Ecto neural progenitor cell (in vitro differentiated cells): ENCODE data around the gene EPC2.

Experiments used
- DNase-seq: peaks from one replicate; pipeline ENCODE4 v3.0.0-alpha.2; 2018; ENCODE audit warnings: low spot score

Gene EPC2

GRCh38 chr2:148810081-148810480 lies 165.5 kb downstream of the EPC2 start:
- DNase-seq = no peak

GRCh38 chr2:148812306-148812705 lies 167.8 kb downstream of the EPC2 start:
- no peak for DNase-seq

DNA sequence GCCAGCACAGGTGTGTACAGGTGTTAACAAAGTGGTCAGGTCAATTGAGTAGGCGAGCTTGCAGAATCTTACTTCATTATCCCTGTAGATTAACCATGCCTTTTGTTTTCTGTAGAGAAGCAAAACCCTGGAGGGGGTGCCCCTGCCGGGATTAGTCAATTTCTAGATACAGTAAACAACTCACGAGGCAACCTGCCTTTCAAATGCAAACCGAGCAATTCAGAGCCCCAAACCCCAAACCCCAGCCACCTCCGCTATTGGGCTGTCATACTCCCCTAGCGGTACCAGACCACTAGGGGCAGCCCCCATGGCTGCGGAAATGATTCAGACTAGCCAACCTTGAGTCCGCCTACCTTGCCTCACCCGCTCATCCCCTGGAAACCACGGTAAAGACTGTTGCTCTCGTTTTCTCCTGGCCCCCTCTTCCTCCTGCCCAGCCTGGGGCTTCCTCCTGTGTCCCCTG lies 169.1 kb downstream of the EPC2 start:
- peak; percentile 61 for DNase-seq

- no peak for DNase-seq
Measured at GRCh38 chr2:148814143-148814859, 169.8 kb downstream of the EPC2 start.

GRCh38 chr2:148814860-148815419 lies 170.4 kb downstream of the EPC2 start:
- DNase-seq = no peak

- DNase-seq = no peak
Measured at GRCh38 chr2:148816176-148816575, 171.6 kb downstream of the EPC2 start.

DNA sequence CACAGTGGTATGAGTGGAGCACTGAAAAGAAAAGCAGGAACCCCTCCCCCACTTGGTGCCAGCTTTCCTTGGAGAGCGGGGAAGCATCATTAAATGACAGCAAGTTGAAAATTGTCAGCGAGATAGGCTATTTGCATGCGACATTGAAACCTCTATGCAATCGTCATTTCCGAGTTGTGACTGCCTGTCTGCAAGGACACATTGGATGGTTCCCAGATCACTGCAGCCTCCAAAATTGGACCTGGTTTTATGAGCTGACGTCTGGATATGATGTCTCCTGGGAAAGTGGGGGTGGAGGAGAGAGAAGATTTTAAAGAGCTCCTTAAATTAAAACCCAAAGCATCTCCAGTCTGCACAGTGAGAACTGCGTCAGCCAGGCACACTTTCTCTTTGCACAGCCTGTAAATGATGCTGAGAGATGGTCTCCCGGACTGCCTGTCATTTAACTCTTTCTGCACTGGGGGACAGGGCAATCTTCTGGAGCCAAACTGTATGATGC lies 172.7 kb downstream of the EPC2 start:
- DNase-seq = no peak

GRCh38 chr2:148819019-148819585 lies 174.6 kb downstream of the EPC2 start:
- DNase-seq = no peak

- no peak for DNase-seq
Measured at GRCh38 chr2:148824190-148824589, 179.6 kb downstream of the EPC2 start.

DNA sequence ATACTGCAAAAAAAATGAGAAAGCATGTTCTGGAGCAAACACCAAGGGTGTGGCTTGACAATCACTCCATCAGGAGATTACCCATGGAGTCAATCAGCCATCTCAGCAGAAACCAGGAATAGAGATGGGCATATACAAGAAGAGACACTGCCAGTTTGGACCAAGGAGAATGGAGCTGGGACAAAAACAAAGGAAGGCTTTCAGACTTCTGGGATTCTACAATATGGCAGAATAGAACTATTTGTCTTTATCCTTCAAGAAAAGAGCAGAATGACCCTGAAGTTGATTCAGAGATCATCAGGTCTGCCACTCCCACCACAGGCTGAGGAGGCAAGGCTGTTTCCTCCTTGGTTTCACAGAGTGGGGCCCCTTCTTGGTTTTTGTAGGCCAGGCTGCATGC lies 182.2 kb downstream of the EPC2 start:
- no peak for DNase-seq

GRCh38 chr2:148828941-148829340 lies 184.4 kb downstream of the EPC2 start:
- DNase-seq = no peak

- no peak for DNase-seq
Measured at GRCh38 chr2:148829618-148830017, 185.1 kb downstream of the EPC2 start.

- no peak for DNase-seq
Measured at GRCh38 chr2:148832637-148833036, 188.1 kb downstream of the EPC2 start.
